GM08714 (cell line): ENCODE measurements around the gene NOS1AP.

Experiments used
- H3K4me3 ChIP-seq: fragments of 200-500 bp; sonication (Bioruptor generic); 2 replicates; pipeline ENCODE4 v1.5.1; 2014; ENCODE audit warnings: mild to moderate bottlenecking, low read length, inconsistent platforms
- ZNF274 ChIP-seq: IDR thresholded peaks from 2 replicates; pipeline ENCODE4 v1.6.1; 2012; ENCODE audit warnings: mild to moderate bottlenecking, low read depth, low read length

The NOS1AP gene

DNA sequence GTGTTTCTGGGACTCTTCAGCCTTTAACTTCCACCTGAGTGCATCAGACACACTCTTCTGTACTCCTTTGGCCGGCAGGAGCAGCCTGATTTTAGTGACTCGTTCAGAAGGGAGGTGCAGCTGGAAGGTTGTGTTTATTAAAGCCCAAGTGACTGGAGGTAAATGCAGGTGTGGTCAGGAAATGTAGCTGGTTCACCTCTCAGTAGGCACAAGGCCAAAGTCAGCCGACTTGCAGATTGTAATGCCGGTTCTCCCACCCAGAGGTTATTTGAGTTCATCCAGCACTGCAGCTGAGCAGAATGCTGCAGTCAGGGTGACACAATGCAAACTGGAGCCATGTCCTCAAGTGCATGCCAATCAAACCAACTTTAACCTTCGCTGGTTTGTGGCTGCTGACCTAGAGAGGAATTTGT, 215.7 kb downstream of the NOS1AP start:
- TF ChIP-seq ZNF274 = no peak
- no peak overlapping the region for H3K4me3 ChIP-seq

- H3K4me3 ChIP-seq = no peak overlapping the region
- TF ChIP-seq ZNF274 = no peak
Observed at GRCh38 chr1:162291000-162291399, 221.5 kb downstream of the NOS1AP start.

DNA sequence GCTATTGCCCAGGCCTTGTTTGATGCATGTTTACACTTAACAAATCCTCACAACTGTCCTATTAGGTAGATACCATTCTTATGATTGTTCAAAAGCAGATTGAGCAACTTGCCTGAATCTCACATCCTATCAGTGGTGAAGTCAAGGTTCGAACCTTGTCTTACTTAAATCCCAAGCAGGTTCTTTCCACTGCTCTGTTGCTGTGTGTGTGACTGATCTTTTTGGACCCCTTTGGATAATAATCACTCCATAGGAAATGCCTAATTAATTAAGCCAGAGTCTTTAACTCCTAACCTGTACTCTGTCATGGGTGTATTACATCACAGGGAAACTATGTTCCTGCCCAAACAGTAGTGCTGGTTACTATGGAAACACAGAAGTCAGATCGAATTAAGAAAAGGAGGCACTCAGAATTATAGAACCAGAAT, 222.9 kb downstream of the NOS1AP start:
- no peak overlapping the region for H3K4me3 ChIP-seq
- no peak for TF ChIP-seq ZNF274

- TF ChIP-seq ZNF274 = no peak
- H3K4me3 ChIP-seq = no peak overlapping the region
Observed at GRCh38 chr1:162293073-162293692, 223.7 kb downstream of the NOS1AP start.

DNA sequence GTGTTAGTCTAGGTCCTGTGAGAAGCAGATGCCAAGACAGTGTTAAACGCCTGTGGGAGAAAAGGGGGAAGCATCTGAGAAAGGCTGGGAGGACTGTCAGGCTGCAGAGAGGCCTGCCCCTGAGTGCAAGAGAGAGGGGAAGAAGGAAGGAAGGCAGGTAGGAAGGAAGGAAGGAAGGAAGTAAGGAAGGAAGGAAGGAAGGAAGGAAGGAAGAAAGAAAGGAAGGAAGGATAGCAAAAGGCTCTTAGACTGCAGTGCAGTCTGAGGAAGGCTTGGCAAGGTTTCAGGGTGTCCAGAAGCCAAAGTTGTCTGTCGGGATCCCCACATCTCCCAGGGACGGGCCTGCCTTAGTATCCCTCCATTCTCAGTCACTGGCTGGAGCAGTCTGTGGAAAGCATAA, 224.5 kb downstream of the NOS1AP start:
- no peak for TF ChIP-seq ZNF274
- no peak overlapping the region for H3K4me3 ChIP-seq

DNA sequence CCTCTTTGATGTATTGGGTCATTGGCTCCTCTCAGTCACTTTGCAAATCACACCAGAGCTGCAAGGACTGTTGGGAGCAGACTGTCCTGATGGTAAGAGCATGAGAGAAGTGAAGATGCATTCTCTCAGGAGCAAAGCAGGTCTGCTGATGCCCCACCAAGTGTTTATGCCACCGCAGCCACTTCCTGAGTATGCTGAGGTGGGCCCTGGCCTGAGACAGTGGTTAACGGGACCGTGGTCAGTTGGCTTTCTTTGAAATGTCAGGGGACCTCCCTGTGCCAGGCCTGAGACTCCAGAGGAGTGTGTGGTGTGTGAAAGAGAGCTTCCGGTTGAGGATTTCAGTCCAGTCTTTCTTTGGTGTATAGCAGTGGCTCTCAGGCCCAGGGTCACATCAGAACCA, 227.7 kb downstream of the NOS1AP start:
- H3K4me3 ChIP-seq = no peak overlapping the region

DNA sequence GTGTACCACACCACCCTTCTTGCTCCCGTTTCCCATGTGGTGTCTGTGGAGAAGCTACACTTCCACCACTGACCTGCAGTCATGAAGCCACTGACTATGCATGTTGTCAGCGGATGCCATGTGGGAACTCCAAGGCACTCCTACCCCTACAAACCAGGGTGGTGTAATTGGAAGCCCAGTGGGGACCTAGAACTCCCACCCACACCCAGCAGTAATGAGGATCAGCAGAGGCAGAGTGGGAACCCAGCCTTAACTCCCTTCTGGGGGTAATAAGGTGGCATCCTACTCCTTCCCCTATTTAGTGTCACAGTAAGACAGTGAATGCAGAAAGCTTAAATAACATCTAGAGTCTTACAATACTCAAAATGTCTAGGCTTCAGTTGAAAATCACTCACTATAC, 228.8 kb downstream of the NOS1AP start:
- no peak for TF ChIP-seq ZNF274
- no peak overlapping the region for H3K4me3 ChIP-seq

More for the DNA sequence above, 227.7 kb downstream of the NOS1AP start:
- TF ChIP-seq ZNF274 = no peak

DNA sequence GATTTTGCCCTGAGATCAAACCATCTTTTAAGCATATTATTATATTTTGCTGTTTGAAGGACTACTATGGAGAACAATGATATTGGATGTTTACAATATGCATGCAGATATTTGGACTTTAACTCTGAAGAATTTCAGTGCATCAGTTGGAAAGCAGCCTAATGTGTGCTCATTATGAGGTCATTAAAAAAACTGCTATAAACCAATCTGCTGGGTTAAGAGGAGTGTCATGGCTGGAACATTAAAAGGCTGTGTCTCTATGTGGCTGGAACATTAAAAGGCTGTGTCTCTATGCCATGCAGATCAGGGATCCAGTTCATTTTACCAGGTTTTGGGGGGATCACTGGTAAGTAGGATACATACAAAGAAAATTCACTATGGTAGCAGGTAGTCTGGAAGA, 229.5 kb downstream of the NOS1AP start:
- no peak for TF ChIP-seq ZNF274
- H3K4me3 ChIP-seq = no peak overlapping the region

DNA sequence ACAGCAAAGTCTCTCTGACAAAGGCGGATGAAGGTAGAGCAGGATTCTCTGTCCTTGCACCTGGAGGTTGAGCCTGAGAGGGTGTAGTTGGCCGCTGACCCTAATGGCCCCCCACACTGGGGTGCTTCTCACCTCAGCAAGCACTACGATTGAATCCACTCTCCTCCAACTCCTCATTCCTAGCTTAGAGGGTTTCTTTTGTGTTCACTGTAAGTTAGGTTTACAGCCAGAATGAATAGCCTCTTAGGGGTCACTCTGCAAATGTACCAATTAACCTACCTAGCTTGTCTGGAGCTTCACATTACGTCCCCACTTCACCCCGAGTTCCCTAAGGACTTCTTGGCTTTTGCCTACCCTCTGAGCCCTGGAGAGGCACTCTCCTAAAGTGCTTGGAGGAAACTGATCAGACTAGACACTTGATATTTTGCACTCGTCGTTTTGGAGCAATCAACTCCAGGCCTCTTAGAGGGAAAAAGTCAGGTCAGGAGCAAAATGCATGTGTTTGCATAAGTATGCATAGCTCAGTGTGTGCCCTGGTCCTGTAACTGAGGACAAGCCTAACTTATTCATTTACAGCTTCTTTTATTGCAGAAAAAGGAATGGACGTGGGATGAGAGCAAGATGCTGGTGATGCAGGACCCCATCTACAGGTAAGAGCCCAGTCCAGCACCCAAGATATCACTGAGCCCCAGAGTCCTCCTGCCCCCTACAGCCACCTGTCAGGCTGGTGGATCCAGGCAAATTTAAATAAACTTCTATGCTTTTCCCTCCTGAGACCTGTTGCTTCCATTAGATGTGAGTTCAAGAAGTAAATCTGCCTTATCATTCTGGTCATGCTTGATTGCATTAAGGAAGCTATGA, 230.8 kb downstream of the NOS1AP start:
- TF ChIP-seq ZNF274 = no peak
- no peak overlapping the region for H3K4me3 ChIP-seq

DNA sequence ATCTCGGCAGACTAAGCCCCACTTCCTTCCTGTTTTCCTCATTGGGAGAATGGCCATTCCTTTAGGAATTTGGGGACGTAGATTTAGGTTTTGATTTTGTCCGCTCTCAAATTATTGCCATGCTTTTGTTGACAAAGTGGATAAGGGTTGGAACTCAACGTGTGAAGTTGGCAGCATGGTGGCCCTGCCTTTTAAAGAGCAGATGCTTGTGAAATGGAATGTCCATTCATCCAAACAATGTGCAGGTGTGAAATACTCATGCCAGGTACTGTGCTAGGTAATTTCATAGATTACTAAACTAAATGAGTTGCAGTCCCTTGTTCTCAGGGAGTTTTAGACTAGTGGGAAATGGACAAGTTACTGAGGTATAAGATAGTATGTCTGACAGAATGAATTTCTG, 232.2 kb downstream of the NOS1AP start:
- TF ChIP-seq ZNF274 = no peak

GRCh38 chr1:162302306-162303003, 233.0 kb downstream of the NOS1AP start:
- H3K4me3 ChIP-seq = no peak overlapping the region
- no peak for TF ChIP-seq ZNF274

More for the DNA sequence above, 232.2 kb downstream of the NOS1AP start:
- H3K4me3 ChIP-seq = no peak overlapping the region

DNA sequence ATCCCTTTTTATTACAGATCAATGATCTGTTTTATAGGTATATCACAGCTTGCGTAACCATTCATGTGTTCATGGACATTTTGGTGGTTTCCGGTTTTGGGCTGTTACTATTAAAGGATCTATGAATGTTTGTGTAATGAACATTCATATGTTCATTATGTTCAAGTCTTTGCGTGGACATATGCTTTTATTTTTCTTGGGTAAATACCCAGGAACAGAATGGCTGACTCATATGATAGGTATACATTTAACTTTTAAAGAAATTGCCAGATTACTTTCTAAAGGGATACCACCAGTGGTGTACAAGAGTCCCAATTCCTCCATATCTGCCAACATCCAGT, 233.5 kb downstream of the NOS1AP start:
- TF ChIP-seq ZNF274 = no peak
- H3K4me3 ChIP-seq = no peak overlapping the region

DNA sequence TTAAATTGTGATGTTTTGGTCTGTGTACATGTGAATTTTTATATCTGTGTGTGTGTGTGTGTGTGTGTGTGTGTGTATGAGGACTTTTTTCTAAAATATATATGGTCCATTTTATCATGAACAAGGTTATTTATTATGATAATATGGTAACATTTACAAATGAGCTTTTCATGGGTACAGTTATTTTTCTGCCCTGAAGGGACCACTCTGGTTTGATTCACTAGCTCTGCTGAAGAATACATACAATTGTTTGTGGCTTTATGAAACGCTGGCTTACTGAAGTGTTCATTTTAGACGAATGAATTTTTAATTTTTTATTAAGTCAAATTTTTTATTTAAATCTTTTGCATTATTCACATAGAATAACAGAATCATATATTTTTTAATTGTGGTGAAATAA, 235.2 kb downstream of the NOS1AP start:
- H3K4me3 ChIP-seq = no peak overlapping the region
- TF ChIP-seq ZNF274 = no peak

- no peak overlapping the region for H3K4me3 ChIP-seq
- TF ChIP-seq ZNF274 = no peak
Observed at GRCh38 chr1:162305969-162306368, 236.5 kb downstream of the NOS1AP start.

- no peak overlapping the region for H3K4me3 ChIP-seq
- no peak for TF ChIP-seq ZNF274
Observed at GRCh38 chr1:162310337-162310736, 240.8 kb downstream of the NOS1AP start.
